Neural cell (in vitro differentiated cells): ENCODE results near the gene CMTM7. TPM values are rescaled to one million over a fixed set of nuclear protein-coding genes. Genes with fewer than 3 reads are reported as not detected.
"Not testable (repeated sequence)": the region's sequence is repeated elsewhere in the genome, so short reads cannot be mapped to it uniquely, and the experiment has no call there.

ENCODE experiments used
- H2AFZ ChIP-seq: fragments of 200-600, 300-800 bp; sonication (generic), shearing (Covaris generic); 2 replicates; pipeline ENCODE4 v1.6.0; 2014; ENCODE audit warnings: low read depth, mild to moderate bottlenecking, antibody characterized with exemption, low read length, moderate library complexity
- H3F3A ChIP-seq: fragments of 200-600 bp; shearing (Covaris generic); 2 replicates; pipeline ENCODE4 v1.6.1; 2016; ENCODE audit warnings: mild to moderate bottlenecking, moderate library complexity, mixed read lengths, antibody characterized with exemption, low read length; ENCODE audit not compliant: insufficient read depth, poor library complexity, severe bottlenecking
- H3K27ac ChIP-seq: fragments of 200-600, 300-800 bp; sonication (generic), shearing (Covaris generic); 2 replicates; pipeline ENCODE4 v1.5.1; 2014; ENCODE audit warnings: mild to moderate bottlenecking, low read length, moderate library complexity
- H3K27me3 ChIP-seq: fragments of 300-800, 200-600 bp; sonication (generic), shearing (Covaris generic); 2 replicates; pipeline ENCODE4 v1.6.0; 2014; ENCODE audit warnings: mild to moderate bottlenecking, low read depth, low read length, moderate library complexity; ENCODE audit not compliant: insufficient read depth
- H3K36me3 ChIP-seq: fragments of 300-800, 200-600 bp; sonication (generic), shearing (Covaris generic); 2 replicates; pipeline ENCODE4 v1.5.1; 2014; ENCODE audit warnings: mild to moderate bottlenecking, antibody characterized with exemption, low read length, moderate library complexity; ENCODE audit not compliant: insufficient read depth
- H3K4me2 ChIP-seq: fragments of 300-800, 200-600 bp; sonication (generic), shearing (Covaris generic); 2 replicates; pipeline ENCODE4 v1.6.0; 2014; ENCODE audit warnings: mild to moderate bottlenecking, low read length
- H3K4me3 ChIP-seq: fragments of 300-800, 200-600 bp; sonication (generic), shearing (Covaris generic); 2 replicates; pipeline ENCODE4 v1.5.1; 2014; ENCODE audit warnings: mild to moderate bottlenecking, low read length, moderate library complexity
- H3K79me2 ChIP-seq: fragments of 200-600 bp; shearing (Covaris generic); replicated peaks from 2 replicates; pipeline ENCODE4 v1.6.0; 2014; ENCODE audit warnings: mild to moderate bottlenecking, low read length, moderate library complexity; ENCODE audit not compliant: insufficient read depth
- H3K9ac ChIP-seq: fragments of 300-800, 200-600 bp; sonication (generic), shearing (Covaris generic); 2 replicates; pipeline ENCODE4 v1.6.1; 2016; ENCODE audit warnings: mild to moderate bottlenecking, low read length, mixed read lengths
- H3K9me2 ChIP-seq: fragments of 200-600 bp; shearing (Covaris generic); 2 replicates; pipeline ENCODE4 v1.6.1; 2016; ENCODE audit warnings: mild to moderate bottlenecking, low read length, mixed read lengths; ENCODE audit not compliant: insufficient read depth
- H3K9me3 ChIP-seq: fragments of 200-600, 300-800 bp; sonication (generic), shearing (Covaris generic); 2 replicates; pipeline ENCODE4 v1.6.1; 2016; ENCODE audit warnings: mild to moderate bottlenecking, mixed run types, low read length, moderate library complexity, mixed read lengths
- H4K20me1 ChIP-seq: fragments of 200-600 bp; shearing (Covaris generic); 2 replicates; pipeline ENCODE4 v1.6.1; 2016; ENCODE audit warnings: mild to moderate bottlenecking, mixed run types; ENCODE audit not compliant: insufficient read depth
- EP300 ChIP-seq: fragments of 450-650 bp; conservative IDR thresholded peaks from 2 replicates; pipeline ENCODE4 v1.6.1; 2014; ENCODE audit warnings: antibody characterized with exemption, mild to moderate bottlenecking, moderate library complexity; ENCODE audit not compliant: poor library complexity, severe bottlenecking
- EZH2 ChIP-seq: fragments of 200-600, 300-800 bp; shearing (Covaris generic), sonication (generic); IDR thresholded peaks from 2 replicates; pipeline ENCODE4 v1.6.1; 2014; ENCODE audit warnings: antibody characterized with exemption, low read length, borderline replicate concordance, mild to moderate bottlenecking; ENCODE audit not compliant: insufficient read depth, poor library complexity, severe bottlenecking
- MXI1 ChIP-seq: fragments of 450-650 bp; conservative IDR thresholded peaks from 2 replicates; pipeline ENCODE4 v1.6.1; 2014; ENCODE audit warnings: antibody characterized with exemption, mild to moderate bottlenecking; ENCODE audit not compliant: poor library complexity, severe bottlenecking
- POLR2AphosphoS5 ChIP-seq: IDR thresholded peaks from 2 replicates; pipeline ENCODE4 v1.6.1; 2012
- RAD21 ChIP-seq: fragments of 450-650 bp; conservative IDR thresholded peaks from 2 replicates; pipeline ENCODE4 v1.6.1; 2014; ENCODE audit warnings: antibody characterized with exemption, mild to moderate bottlenecking, moderate library complexity
- REST ChIP-seq: IDR thresholded peaks from 2 replicates; pipeline ENCODE4 v1.6.1; 2012; ENCODE audit warnings: borderline replicate concordance
- SMC3 ChIP-seq: fragments of 450-650 bp; conservative IDR thresholded peaks from 2 replicates; pipeline ENCODE4 v1.6.1; 2014; ENCODE audit warnings: antibody characterized with exemption, mild to moderate bottlenecking, moderate library complexity; ENCODE audit not compliant: poor library complexity
- TAF1 ChIP-seq: IDR thresholded peaks from 2 replicates; pipeline ENCODE4 v1.6.1; 2012; ENCODE audit warnings: low read depth
- polyA plus RNA-seq: library from polyadenylated mRNA; depleted of rRNA; stranded (reverse); fragments of >200 nt; gene quantifications from 2 replicates; pipeline ENCODE4 v1.2.3, GENCODE V29; 2014
- TF ChIP-seq, protein P1 (sequence below): fragments of 450-650 bp; IDR thresholded peaks from 2 replicates; pipeline ENCODE4 v1.5.1; 2014; ENCODE audit warnings: antibody characterized with exemption, mild to moderate bottlenecking, moderate library complexity; ENCODE audit not compliant: poor library complexity, severe bottlenecking

The CMTM7 gene
- polyA plus RNA-seq, 1 donor from 2014 or later: 0.57 TPM

DNA sequence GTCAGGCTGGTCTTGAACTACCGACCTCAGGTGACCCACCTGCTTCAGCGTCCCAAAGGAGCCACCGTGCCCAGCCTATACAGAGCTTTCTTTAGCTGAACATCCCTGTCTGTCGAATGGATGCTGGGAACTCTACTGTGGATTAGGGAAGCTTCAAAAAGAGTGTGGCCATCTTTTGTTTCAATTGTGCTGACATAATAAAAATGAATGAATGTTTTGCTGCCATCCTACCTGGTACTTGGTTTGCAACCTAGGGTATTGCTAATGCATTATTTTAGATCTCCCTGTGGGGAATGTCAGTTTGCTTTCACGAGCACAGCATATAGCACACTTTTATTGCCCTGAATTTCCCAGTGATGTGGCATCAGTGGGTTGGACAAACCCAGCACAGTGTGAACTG, 78.7 kb downstream of the CMTM7 start:
- no peak overlapping the region for H3K9ac ChIP-seq
- no peaks in the 10 kb centered on the region for H3K9me2 ChIP-seq
- no peaks in the 10 kb centered on the region for H3K9me3 ChIP-seq
- H3K4me3 ChIP-seq: no peak overlapping the region
- no peaks in the 10 kb centered on the region for H3K27me3 ChIP-seq
- H3K27ac ChIP-seq: no peak overlapping the region
- no peaks in the 10 kb centered on the region for H4K20me1 ChIP-seq
- no peaks in the 10 kb centered on the region for H3K79me2 ChIP-seq
- TF ChIP-seq RAD21 (no peak), REST (no peak), TAF1 (no peak), EZH2 (no peak), POLR2AphosphoS5 (no peak), MXI1 (no peak), EP300 (no peak), SMC3 (no peak)
- TF ChIP-seq, protein P1, sequence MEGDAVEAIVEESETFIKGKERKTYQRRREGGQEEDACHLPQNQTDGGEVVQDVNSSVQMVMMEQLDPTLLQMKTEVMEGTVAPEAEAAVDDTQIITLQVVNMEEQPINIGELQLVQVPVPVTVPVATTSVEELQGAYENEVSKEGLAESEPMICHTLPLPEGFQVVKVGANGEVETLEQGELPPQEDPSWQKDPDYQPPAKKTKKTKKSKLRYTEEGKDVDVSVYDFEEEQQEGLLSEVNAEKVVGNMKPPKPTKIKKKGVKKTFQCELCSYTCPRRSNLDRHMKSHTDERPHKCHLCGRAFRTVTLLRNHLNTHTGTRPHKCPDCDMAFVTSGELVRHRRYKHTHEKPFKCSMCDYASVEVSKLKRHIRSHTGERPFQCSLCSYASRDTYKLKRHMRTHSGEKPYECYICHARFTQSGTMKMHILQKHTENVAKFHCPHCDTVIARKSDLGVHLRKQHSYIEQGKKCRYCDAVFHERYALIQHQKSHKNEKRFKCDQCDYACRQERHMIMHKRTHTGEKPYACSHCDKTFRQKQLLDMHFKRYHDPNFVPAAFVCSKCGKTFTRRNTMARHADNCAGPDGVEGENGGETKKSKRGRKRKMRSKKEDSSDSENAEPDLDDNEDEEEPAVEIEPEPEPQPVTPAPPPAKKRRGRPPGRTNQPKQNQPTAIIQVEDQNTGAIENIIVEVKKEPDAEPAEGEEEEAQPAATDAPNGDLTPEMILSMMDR: no peak
- H3K36me3 ChIP-seq: no peaks in the 10 kb centered on the region
- H3K4me2 ChIP-seq: no peak overlapping the region
- H3F3A ChIP-seq: no peaks in the 10 kb centered on the region
- H2AFZ ChIP-seq: no peak overlapping the region

- TF ChIP-seq REST (no peak), RAD21 (no peak), EP300 (no peak), POLR2AphosphoS5 (no peak), TAF1 (no peak), EZH2 (no peak), MXI1 (no peak), SMC3 (no peak)
- TF ChIP-seq, protein P1: no peak
- Histone ChIP-seq H3K4me3 (no peak overlapping the region), H3K9me3 (no peaks in the 10 kb centered on the region), H3K79me2 (no peaks in the 10 kb centered on the region), H3K9me2 (no peaks in the 10 kb centered on the region), H2AFZ (no peak overlapping the region), H3F3A (no peaks in the 10 kb centered on the region), H4K20me1 (no peaks in the 10 kb centered on the region), H3K27ac (no peak overlapping the region), H3K36me3 (no peaks in the 10 kb centered on the region), H3K4me2 (no peak overlapping the region), H3K27me3 (no peaks in the 10 kb centered on the region), H3K9ac (no peak overlapping the region)
Observed at GRCh38 chr3:32471246-32471645, 79.6 kb downstream of the CMTM7 start.

GRCh38 chr3:32472151-32472550, 80.5 kb downstream of the CMTM7 start:
- not testable (repeated sequence) for H4K20me1 ChIP-seq, H3K79me2 ChIP-seq, H3F3A ChIP-seq, H3K4me3 ChIP-seq, H3K9ac ChIP-seq, H3K27ac ChIP-seq, H3K4me2 ChIP-seq, H2AFZ ChIP-seq, H3K36me3 ChIP-seq, H3K9me2 ChIP-seq, H3K27me3 ChIP-seq, H3K9me3 ChIP-seq
